Heart left ventricle (tissue), 16 donors: ENCODE measurements around the gene TRMT11. TPM values are rescaled to one million over a fixed set of nuclear protein-coding genes. Genes with fewer than 3 reads are reported as not detected.

ENCODE experiments used
- ATAC-seq, 4 donors: fragments of 200-7000 bp; cut with Tn5 transposase; one replicate each; pipeline ENCODE4 v1.9.1; 2020 to 2022; ENCODE audit warnings: moderate library complexity in 4 of 4, mild to moderate bottlenecking in 3 of 4, moderate number of reproducible peaks in 1 of 4
- DNase-seq, 5 donors: peaks; one replicate each; pipeline ENCODE4 v3.0.0-alpha.2; 2020
- H3K27ac ChIP-seq, 12 donors: fragments of 200-600 bp; sonication (generic) in 4 of 12; one replicate each; pipeline versions ENCODE4 v1.5.0 to v1.8.0; 2016 to 2022; ENCODE audit warnings: mild to moderate bottlenecking in 2 of 12
- H3K27me3 ChIP-seq, 9 donors: fragments of 200-600 bp; sonication (generic) in 2 of 9; one replicate each; pipeline versions ENCODE4 v1.5.1 to v1.8.0; 2016 to 2022; ENCODE audit warnings: mild to moderate bottlenecking in 3 of 9
- H3K36me3 ChIP-seq, 9 donors: fragments of 200-600 bp; sonication (generic) in 2 of 9; one replicate each; pipeline versions ENCODE4 v1.5.0 to v1.8.0; 2018 to 2022; ENCODE audit warnings: mild to moderate bottlenecking in 2 of 9
- H3K4me1 ChIP-seq, 12 donors: fragments of 200-600 bp; sonication (generic) in 4 of 12; one replicate each; pipeline versions ENCODE4 v1.5.0 to v1.8.0; 2016 to 2022; ENCODE audit warnings: mild to moderate bottlenecking in 3 of 12
- H3K4me3 ChIP-seq, 12 donors: fragments of 200-600 bp; sonication (generic) in 4 of 12; one replicate each; pipeline versions ENCODE4 v1.5.0 to v1.8.0; 2017 to 2022; ENCODE audit warnings: mild to moderate bottlenecking in 9 of 12, moderate library complexity in 4 of 12
- H3K9me3 ChIP-seq, 12 donors: fragments of 200-600 bp; sonication (generic) in 4 of 12; one replicate each; pipeline versions ENCODE4 v1.5.0 to v1.8.0; 2016 to 2022; ENCODE audit warnings: mild to moderate bottlenecking in 1 of 12
- POLR2A ChIP-seq, 2 donors: fragments of 450-650 bp; IDR thresholded peaks; one replicate each; pipeline ENCODE4 v1.6.1; 2017; ENCODE audit warnings: antibody characterized with exemption in 2 of 2, mild to moderate bottlenecking in 2 of 2, moderate library complexity in 2 of 2
- WGBS, 4 donors: extraction: QIAGEN DNeasy Blood & Tissue Kit in 2 of 4; methylation state at CpG; one replicate each; pipeline versions ENCODE4 v1.1.5 to v1.1.7; 2013 to 2018; 5-methylcytosine and 5-hydroxymethylcytosine counted together
- intact Hi-C, 10 donors: fragments of 100-400 bp; cut with DNase I; formaldehyde crosslinking; loops; one replicate each; pipeline versions ENCODE4 v1.11.1 to v1.14.2; 2022
- polyA plus RNA-seq, 2 donors: library from polyadenylated mRNA; stranded (reverse); fragments of 200-250 nt; gene quantifications; one replicate each; pipeline ENCODE4 v1.2.3, GENCODE V29; 2013
- total RNA-seq, 9 donors: library from RNA; depleted of rRNA in 2 of 9; stranded (reverse); fragments of >200 nt in 2 of 9; fragmentation: NEBNext Ultra II Directional in 3 of 9; extraction: Animal tissue kit (Norgen Biotek cat#: 25700) in 3 of 9; gene quantifications; one replicate each; pipeline versions ENCODE4 v1.1.0 to v1.2.4, GENCODE V29; 2016 to 2023
- TF ChIP-seq, protein P1 (sequence below), 12 donors: fragments of 200-600 bp; sonication (generic) in 4 of 12; IDR thresholded peaks; one replicate each; pipeline versions ENCODE4 v1.5.0 to v1.8.0; 2018 to 2022; ENCODE audit warnings: antibody characterized with exemption in 12 of 12, mild to moderate bottlenecking in 5 of 12
- donor health status: ischemic (EF 13 %, LVEDD 7.1; RV severe dilation, severe dysfunction).
- donor health status: healthy with polysubstance abuse.
- donor health status: DM: no; HTN: yes; CAD: no.
- donor health status: DM: no; HTN: no; CAD: no.
- donor health status: ischemic (EF 25% LVEDD 6.9; RV normal size, moderate dysfunction).
- donor health status: ischemic (EF 25% LVEDD 5.7; RV mildly dilated, moderate dysfunction).
- donor health status: healthy.
- donor health status: DM: yes; HTN: yes; CAD: no.
- donor health status: ischemic (EF 35%, LVEDD 5.7; RV mildly dilated, moderate dysfunction).
- donor health status: nonischemic (EF 11% LVEDD 7.7; RV severe dilation, severe dysfunction).
- donor health status: DM: yes; HTN: yes; CAD: no.
- donor health status: PGD.
- donor health status: ischemic (EF 29% LVEDD 5.4; RV normal size, mild dysfunction).
- donor health status: nonischemic (EF 23%, LVEDD 6.1; RV moderate dilation, normal function).

Gene TRMT11
- total and polyA plus RNA-seq, 11 donors = 8.0 to 15.6 (median 11.2) TPM

GRCh38 chr6:126030045-126030444, 43.7 kb downstream of the TRMT11 start:
- WGBS, 4 donors = 53 to 68% (median 63%) methylated on average over 2 of the region's 2 CpGs
- TF ChIP-seq POLR2A (IDR thresholded peaks at IDR 0.05) = no peak
- TF ChIP-seq, protein P1, sequence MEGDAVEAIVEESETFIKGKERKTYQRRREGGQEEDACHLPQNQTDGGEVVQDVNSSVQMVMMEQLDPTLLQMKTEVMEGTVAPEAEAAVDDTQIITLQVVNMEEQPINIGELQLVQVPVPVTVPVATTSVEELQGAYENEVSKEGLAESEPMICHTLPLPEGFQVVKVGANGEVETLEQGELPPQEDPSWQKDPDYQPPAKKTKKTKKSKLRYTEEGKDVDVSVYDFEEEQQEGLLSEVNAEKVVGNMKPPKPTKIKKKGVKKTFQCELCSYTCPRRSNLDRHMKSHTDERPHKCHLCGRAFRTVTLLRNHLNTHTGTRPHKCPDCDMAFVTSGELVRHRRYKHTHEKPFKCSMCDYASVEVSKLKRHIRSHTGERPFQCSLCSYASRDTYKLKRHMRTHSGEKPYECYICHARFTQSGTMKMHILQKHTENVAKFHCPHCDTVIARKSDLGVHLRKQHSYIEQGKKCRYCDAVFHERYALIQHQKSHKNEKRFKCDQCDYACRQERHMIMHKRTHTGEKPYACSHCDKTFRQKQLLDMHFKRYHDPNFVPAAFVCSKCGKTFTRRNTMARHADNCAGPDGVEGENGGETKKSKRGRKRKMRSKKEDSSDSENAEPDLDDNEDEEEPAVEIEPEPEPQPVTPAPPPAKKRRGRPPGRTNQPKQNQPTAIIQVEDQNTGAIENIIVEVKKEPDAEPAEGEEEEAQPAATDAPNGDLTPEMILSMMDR (IDR thresholded peaks at IDR 0.05) = no peak
- H3K27me3 ChIP-seq = no peaks in the 10 kb centered on the region
- intact Hi-C loops = loop anchor here in 6 of 10 donors (5.0 to 10.0 kb wide), 6 partner anchors 145 to 1245 kb away; no protein-coding TSS in a partner anchor
- DNase-seq (no peak), ATAC-seq (peak; percentile 72 to 86 (median 80))
- H3K9me3 ChIP-seq = no peaks in the 10 kb centered on the region
- H3K27ac ChIP-seq = no peak overlapping the region
- peaks cover 0 to 46% (median 17%) of the 10 kb centered on the region in 9 donors for H3K36me3 ChIP-seq
- no peak overlapping the region for H3K4me3 ChIP-seq
- peaks cover 0 to 19% (median 6%) of the 10 kb centered on the region in 12 donors for H3K4me1 ChIP-seq

DNA sequence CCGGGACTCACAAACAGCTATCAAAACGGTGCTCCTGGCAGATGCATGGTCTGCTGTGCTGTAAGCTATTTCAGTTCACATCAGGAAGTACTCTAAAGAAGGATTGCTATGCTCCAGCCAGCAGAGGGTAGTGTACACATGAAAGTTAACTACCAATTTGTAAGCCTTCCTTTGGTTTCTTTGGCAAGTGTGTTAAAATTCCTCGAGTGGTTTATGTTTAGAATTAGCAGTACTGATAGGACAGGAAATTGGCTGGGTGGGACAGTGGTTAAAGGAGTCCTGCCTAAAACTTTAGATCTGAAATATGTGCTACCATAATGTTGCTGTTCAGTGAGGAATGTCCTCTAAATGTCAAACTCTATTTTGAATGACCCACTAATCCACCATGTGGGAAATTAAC, 47.4 kb downstream of the TRMT11 start:
- 0 to 4% (median 3%) methylated on average over 3 of the region's 3 CpGs for WGBS, 4 donors
- Histone ChIP-seq H3K9me3 (no peaks in the 10 kb centered on the region), H3K27ac (no peak overlapping the region), H3K4me3 (no peak overlapping the region), H3K4me1 (peaks cover 0 to 19% (median 6%) of the 10 kb centered on the region in 12 donors), H3K27me3 (no peaks in the 10 kb centered on the region), H3K36me3 (peaks cover 0 to 22% (median 5%) of the 10 kb centered on the region in 9 donors)
- ATAC-seq (peak; percentile 89 to 96 (median 94)), DNase-seq (peak in 3 of 5 donors; percentile 25 to 35 (median 32))
- TF ChIP-seq POLR2A (IDR thresholded peaks at IDR 0.05) = no peak
- TF ChIP-seq, protein P1 (IDR thresholded peaks at IDR 0.05) = peak; percentile 24 to 83 (median 56)
- intact Hi-C loops = loop anchor here in 6 of 10 donors (5.0 to 10.0 kb wide), 6 partner anchors 141 to 1241 kb away; no protein-coding TSS in a partner anchor

GRCh38 chr6:126034656-126035055, 48.3 kb downstream of the TRMT11 start:
- H3K4me3 ChIP-seq = no peak overlapping the region
- H3K27me3 ChIP-seq = no peaks in the 10 kb centered on the region
- peaks cover 0 to 19% (median 6%) of the 10 kb centered on the region in 12 donors for H3K4me1 ChIP-seq
- intact Hi-C loops = loop anchor here in 6 of 10 donors (5.0 to 10.0 kb wide), 7 partner anchors 140 to 1240 kb away; no protein-coding TSS in a partner anchor
- ATAC-seq = no peak
- no peaks in the 10 kb centered on the region for H3K9me3 ChIP-seq
- no peak for DNase-seq
- WGBS, 4 donors = 86 to 91% (median 90%) methylated on average over 6 of the region's 6 CpGs
- peaks cover 0 to 24% (median 12%) of the 10 kb centered on the region in 9 donors for H3K36me3 ChIP-seq
- TF ChIP-seq POLR2A (IDR thresholded peaks at IDR 0.05) = no peak
- TF ChIP-seq, protein P1 (IDR thresholded peaks at IDR 0.05) = no peak
- no peak overlapping the region for H3K27ac ChIP-seq

- 91 to 96% (median 95%) methylated on average over 2 of the region's 2 CpGs for WGBS, 4 donors
- no peak overlapping the region for H3K4me3 ChIP-seq
- peaks cover 0 to 35% (median 14%) of the 10 kb centered on the region in 9 donors for H3K36me3 ChIP-seq
- DNase-seq = no peak
- no peak for ATAC-seq
- no peak overlapping the region for H3K27ac ChIP-seq
- H3K27me3 ChIP-seq = no peaks in the 10 kb centered on the region
- TF ChIP-seq, protein P1 (IDR thresholded peaks at IDR 0.05) = no peak
- TF ChIP-seq POLR2A (IDR thresholded peaks at IDR 0.05) = no peak
- H3K4me1 ChIP-seq = peaks cover 0 to 18% (median 7%) of the 10 kb centered on the region in 12 donors
- intact Hi-C loops = loop anchor here in 5 of 10 donors (5.0 to 10.0 kb wide), 6 partner anchors 139 to 1239 kb away; no protein-coding TSS in a partner anchor
- H3K9me3 ChIP-seq = no peaks in the 10 kb centered on the region
Measured at GRCh38 chr6:126035764-126036163, 49.4 kb downstream of the TRMT11 start.
